Measurements from ENCODE around the gene MAP4K3. TPM values are rescaled to one million over a fixed set of nuclear protein-coding genes. Genes with fewer than 3 reads are reported as not detected.

MAP4K3 gene
- total RNA-seq, 1 donor from 2014 or later: 48.1 TPM

DNA sequence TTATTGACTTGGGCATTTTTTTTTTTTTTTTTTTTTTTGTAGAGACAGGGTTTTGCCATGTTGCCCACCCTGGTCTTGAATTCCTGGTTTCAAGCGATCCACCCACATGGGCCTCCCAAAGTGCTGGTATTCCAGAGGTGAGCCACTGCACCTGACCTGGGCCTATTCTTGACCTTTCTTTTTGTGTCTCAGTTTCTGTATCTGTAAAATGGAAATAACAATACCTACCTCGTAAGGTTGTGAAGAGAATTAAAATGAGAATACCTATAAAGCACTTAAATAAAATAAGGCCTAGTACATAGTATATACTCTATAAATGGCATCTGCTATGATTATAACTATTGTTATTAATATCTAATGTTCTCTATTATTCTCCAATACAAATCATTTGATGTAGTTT lies 15.7 kb downstream of the MAP4K3 start:
- Mint-ChIP-seq H3K4me3 (ENCODE audit: unreplicated experiment) (no peak overlapping the region), H3K9me3 (ENCODE audit: unreplicated experiment) (peaks cover 2% of the 10 kb centered on the region), H3K36me3 (ENCODE audit: unreplicated experiment) (no peaks in the 10 kb centered on the region), H3K4me1 (ENCODE audit: low read depth, unreplicated experiment) (peaks cover 4% of the 10 kb centered on the region), H3K27me3 (ENCODE audit: unreplicated experiment) (no peaks in the 10 kb centered on the region), H3K27ac (ENCODE audit: unreplicated experiment) (no peak overlapping the region)
- no peak for DNase-seq
- TF ChIP-seq, protein P1, sequence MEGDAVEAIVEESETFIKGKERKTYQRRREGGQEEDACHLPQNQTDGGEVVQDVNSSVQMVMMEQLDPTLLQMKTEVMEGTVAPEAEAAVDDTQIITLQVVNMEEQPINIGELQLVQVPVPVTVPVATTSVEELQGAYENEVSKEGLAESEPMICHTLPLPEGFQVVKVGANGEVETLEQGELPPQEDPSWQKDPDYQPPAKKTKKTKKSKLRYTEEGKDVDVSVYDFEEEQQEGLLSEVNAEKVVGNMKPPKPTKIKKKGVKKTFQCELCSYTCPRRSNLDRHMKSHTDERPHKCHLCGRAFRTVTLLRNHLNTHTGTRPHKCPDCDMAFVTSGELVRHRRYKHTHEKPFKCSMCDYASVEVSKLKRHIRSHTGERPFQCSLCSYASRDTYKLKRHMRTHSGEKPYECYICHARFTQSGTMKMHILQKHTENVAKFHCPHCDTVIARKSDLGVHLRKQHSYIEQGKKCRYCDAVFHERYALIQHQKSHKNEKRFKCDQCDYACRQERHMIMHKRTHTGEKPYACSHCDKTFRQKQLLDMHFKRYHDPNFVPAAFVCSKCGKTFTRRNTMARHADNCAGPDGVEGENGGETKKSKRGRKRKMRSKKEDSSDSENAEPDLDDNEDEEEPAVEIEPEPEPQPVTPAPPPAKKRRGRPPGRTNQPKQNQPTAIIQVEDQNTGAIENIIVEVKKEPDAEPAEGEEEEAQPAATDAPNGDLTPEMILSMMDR (IDR thresholded peaks at IDR 0.05; ENCODE audit: partially characterized antibody, unreplicated experiment): no peak

GRCh38 chr2:39419282-39420223 lies 17.5 kb downstream of the MAP4K3 start:
- Mint-ChIP-seq H3K4me3 (ENCODE audit: unreplicated experiment) (no peak overlapping the region), H3K27me3 (ENCODE audit: unreplicated experiment) (no peaks in the 10 kb centered on the region), H3K36me3 (ENCODE audit: unreplicated experiment) (no peaks in the 10 kb centered on the region), H3K9me3 (ENCODE audit: unreplicated experiment) (peaks cover 2% of the 10 kb centered on the region), H3K27ac (ENCODE audit: unreplicated experiment) (no peak overlapping the region), H3K4me1 (ENCODE audit: low read depth, unreplicated experiment) (peaks cover 4% of the 10 kb centered on the region)
- TF ChIP-seq, protein P1 (IDR thresholded peaks at IDR 0.05; ENCODE audit: partially characterized antibody, unreplicated experiment): no peak
- no peak for DNase-seq

- TF ChIP-seq, protein P1 (IDR thresholded peaks at IDR 0.05; ENCODE audit: partially characterized antibody, unreplicated experiment): no peak
- peaks cover 4% of the 10 kb centered on the region for H3K4me1 Mint-ChIP-seq (ENCODE audit: low read depth, unreplicated experiment)
Measured at GRCh38 chr2:39418491-39418890, 18.6 kb downstream of the MAP4K3 start.

GRCh38 chr2:39416140-39416539 lies 20.9 kb downstream of the MAP4K3 start:
- Mint-ChIP-seq H3K4me3 (ENCODE audit: unreplicated experiment) (no peak overlapping the region), H3K9me3 (ENCODE audit: unreplicated experiment) (no peaks in the 10 kb centered on the region), H3K4me1 (ENCODE audit: low read depth, unreplicated experiment) (peaks cover 11% of the 10 kb centered on the region), H3K36me3 (ENCODE audit: unreplicated experiment) (no peaks in the 10 kb centered on the region), H3K27me3 (ENCODE audit: unreplicated experiment) (no peaks in the 10 kb centered on the region), H3K27ac (ENCODE audit: unreplicated experiment) (no peak overlapping the region)
- no peak for DNase-seq
- TF ChIP-seq, protein P1 (IDR thresholded peaks at IDR 0.05; ENCODE audit: partially characterized antibody, unreplicated experiment): no peak

More at GRCh38 chr2:39418491-39418890, 18.6 kb downstream of the MAP4K3 start:
- H3K9me3 Mint-ChIP-seq (ENCODE audit: unreplicated experiment): peaks cover 2% of the 10 kb centered on the region
- no peak for DNase-seq
- H3K27ac Mint-ChIP-seq (ENCODE audit: unreplicated experiment): no peak overlapping the region
- H3K27me3 Mint-ChIP-seq (ENCODE audit: unreplicated experiment): no peaks in the 10 kb centered on the region
- no peaks in the 10 kb centered on the region for H3K36me3 Mint-ChIP-seq (ENCODE audit: unreplicated experiment)
- no peak overlapping the region for H3K4me3 Mint-ChIP-seq (ENCODE audit: unreplicated experiment)
